ENCODE results near the gene CNTNAP2.

The CNTNAP2 gene

DNA sequence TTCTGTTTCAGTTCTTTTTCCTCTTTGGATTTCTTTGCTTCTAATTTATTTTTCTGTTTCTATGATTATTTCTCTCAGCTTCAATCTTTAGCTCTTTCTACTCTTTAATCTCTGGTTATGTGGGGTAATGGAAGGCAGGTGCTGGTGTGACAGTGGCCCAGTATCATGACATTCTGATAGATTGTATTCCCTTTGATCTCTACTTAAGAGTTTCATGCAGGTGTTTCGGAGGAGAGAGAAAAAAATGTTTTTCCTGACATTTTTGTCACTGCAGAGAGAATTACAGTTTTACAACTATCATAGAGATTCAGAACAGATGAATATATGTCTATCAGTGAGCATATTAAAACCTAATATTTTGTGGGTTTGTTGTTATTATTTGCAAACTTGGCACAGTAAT lies 524.9 kb downstream of the CNTNAP2 start:
- Histone ChIP-seq H3K27me3 (no peaks in the 10 kb centered on the region), H3K4me3 (ENCODE audit: low read depth, low read length) (no peak overlapping the region), H3K4me1 (no peaks in the 10 kb centered on the region), H3K9me3 (no peaks in the 10 kb centered on the region; the same call in 1 of the 2 replicates), H3K36me3 (no peaks in the 10 kb centered on the region)
- DNase-seq: no peak
- TF ChIP-seq, protein P1, sequence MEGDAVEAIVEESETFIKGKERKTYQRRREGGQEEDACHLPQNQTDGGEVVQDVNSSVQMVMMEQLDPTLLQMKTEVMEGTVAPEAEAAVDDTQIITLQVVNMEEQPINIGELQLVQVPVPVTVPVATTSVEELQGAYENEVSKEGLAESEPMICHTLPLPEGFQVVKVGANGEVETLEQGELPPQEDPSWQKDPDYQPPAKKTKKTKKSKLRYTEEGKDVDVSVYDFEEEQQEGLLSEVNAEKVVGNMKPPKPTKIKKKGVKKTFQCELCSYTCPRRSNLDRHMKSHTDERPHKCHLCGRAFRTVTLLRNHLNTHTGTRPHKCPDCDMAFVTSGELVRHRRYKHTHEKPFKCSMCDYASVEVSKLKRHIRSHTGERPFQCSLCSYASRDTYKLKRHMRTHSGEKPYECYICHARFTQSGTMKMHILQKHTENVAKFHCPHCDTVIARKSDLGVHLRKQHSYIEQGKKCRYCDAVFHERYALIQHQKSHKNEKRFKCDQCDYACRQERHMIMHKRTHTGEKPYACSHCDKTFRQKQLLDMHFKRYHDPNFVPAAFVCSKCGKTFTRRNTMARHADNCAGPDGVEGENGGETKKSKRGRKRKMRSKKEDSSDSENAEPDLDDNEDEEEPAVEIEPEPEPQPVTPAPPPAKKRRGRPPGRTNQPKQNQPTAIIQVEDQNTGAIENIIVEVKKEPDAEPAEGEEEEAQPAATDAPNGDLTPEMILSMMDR (IDR thresholded peaks at IDR 0.05; ENCODE audit: low read depth, low read length): no peak

DNA sequence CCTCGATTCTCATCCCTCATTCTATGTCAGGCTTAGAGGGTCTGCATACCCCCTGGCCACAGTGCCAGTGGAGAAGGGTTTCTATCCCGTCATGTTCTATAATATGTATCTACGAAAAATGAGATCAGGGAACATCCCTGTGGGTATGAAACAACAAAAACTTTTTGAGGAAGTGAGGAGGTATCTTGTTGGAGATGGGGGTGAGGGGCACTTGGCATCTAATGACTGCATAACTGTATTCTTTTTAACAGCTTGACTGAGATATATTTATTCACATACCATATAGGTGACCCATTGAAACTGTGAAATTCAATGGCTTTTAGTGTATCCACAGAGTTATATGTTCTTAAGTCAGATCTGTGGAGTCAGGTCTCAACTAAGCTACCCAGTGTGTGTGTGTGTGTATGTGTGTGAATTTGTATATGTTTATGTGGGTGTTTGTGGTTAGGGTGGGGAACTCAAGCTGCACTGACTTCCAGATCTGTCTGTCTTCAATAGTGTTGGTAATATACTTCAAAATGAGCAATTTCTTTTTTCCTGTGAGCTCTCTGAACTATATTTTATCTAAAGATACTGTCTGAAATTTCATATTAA lies 528.9 kb downstream of the CNTNAP2 start:
- no peak for DNase-seq
- no peaks in the 10 kb centered on the region for H3K4me1 ChIP-seq
- TF ChIP-seq, protein P1 (IDR thresholded peaks at IDR 0.05; ENCODE audit: low read depth, low read length): no peak
- H3K36me3 ChIP-seq: no peaks in the 10 kb centered on the region
- no peaks in the 10 kb centered on the region for H3K9me3 ChIP-seq
- H3K27me3 ChIP-seq: no peaks in the 10 kb centered on the region
- H3K4me3 ChIP-seq (ENCODE audit: low read depth, low read length): no peak overlapping the region

DNA sequence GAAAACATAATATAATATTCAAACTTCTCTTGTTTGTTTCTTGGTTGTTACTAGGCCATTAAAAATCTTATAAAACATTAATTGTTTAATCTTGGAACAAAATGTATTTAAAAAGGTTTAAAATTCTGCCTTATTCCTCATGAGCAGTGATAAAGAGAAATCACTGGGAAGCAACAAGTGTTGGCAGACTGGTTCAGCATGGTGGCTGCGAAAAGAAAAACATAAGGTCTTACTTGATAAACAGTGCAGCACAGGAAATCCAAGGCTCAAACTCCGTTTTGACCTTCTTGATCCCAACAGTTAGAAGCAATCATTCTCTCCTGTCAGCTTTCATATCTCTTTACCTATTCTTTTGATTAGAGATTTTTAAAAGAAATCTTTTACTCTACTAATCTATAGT lies 530.8 kb downstream of the CNTNAP2 start:
- TF ChIP-seq, protein P1 (IDR thresholded peaks at IDR 0.05; ENCODE audit: low read depth, low read length): no peak
- Histone ChIP-seq H3K9me3 (no peaks in the 10 kb centered on the region), H3K27me3 (no peaks in the 10 kb centered on the region), H3K4me1 (no peaks in the 10 kb centered on the region), H3K36me3 (no peaks in the 10 kb centered on the region), H3K4me3 (ENCODE audit: low read depth, low read length) (no peak overlapping the region)
- DNase-seq: no peak

DNA sequence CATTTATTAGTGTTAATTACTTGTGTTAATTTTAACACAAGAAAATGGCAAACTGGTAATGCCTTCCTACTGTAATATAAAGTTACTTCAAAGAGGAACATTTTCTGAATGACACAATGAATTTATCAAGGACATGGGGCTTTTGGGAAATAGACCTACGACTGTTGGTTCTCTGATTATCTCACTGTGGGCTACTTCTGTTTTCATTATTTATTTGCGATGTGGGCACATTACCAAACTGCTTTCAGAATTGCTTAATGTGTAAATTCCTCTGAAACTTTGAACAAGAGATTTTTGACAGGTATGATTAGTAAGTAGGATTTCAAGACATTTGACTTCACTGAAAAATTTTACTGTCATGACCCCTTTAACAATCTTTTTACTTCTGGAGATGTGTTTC lies 535.6 kb downstream of the CNTNAP2 start:
- Histone ChIP-seq H3K27me3 (no peaks in the 10 kb centered on the region), H3K4me1 (no peaks in the 10 kb centered on the region), H3K9me3 (no peaks in the 10 kb centered on the region), H3K36me3 (no peaks in the 10 kb centered on the region), H3K4me3 (ENCODE audit: low read depth, low read length) (no peak overlapping the region)
- DNase-seq: no peak
- TF ChIP-seq, protein P1 (IDR thresholded peaks at IDR 0.05; ENCODE audit: low read depth, low read length): no peak

DNA sequence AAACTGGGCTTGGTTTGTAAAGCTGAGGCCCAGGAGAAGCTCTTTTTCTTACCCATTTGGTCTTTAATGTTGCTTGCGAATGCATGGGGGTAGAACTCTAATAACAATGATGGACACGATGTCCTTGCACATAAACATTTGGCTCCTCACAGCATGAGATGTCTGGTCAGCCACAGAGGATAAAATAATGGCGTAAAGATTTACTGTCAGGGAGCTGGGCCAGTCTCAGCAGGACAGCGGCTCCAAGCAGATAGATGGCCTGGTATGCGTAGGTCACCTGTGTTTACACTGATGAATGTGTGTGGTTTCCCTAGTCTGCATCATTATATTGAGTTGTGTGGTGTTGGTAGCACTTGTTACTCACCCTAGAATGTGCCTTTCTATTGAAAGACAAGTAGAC lies 537.4 kb downstream of the CNTNAP2 start:
- Histone ChIP-seq H3K36me3 (no peaks in the 10 kb centered on the region), H3K4me1 (no peaks in the 10 kb centered on the region), H3K4me3 (ENCODE audit: low read depth, low read length) (no peak overlapping the region), H3K27me3 (0 out of 2 replicates have a peak, but pooled peaks cover under 1% of the 10 kb centered on the region), H3K9me3 (no peaks in the 10 kb centered on the region)
- TF ChIP-seq, protein P1 (IDR thresholded peaks at IDR 0.05; ENCODE audit: low read depth, low read length): no peak
- DNase-seq: no peak

DNA sequence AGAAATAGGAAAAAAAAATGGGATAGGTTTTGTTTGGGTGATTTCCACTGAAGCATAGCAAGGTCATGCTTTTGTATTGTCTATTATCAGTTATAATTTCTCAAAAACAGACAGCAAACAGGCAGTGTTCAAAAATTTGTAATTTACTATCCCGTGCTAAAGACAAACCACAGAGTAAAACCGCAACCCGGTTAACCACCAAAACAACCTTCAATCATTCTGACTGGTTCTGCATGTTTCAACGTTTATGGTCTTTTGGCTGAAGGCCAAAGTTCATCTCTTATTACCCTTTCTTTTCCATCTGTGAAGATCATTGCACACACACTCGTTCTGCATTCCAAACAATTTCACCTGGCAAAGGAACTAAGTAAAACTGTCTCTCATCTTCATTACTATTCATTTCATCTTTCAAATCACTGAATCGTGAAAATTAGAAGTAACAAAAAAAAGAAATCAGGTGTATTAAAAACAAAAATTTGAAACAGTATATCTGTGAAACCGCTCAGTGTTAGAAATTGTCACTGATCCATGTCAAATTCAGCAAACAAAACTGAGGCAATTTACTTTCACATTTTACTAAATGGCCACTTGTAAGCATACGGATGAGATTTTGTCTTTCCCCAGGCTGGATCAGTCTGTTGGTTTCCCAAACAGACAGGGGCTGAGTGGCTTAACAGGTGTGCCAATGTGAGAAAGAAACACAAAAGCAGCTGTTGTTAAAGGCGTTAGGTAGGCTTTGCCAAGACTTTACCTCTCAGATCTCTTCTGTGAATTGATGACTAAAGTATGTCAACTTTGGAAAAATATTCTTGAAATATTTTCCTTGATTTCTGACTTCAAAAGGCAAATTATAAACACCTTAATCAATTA lies 539.6 kb downstream of the CNTNAP2 start:
- H3K4me3 ChIP-seq (ENCODE audit: low read depth, low read length): no peak overlapping the region
- H3K36me3 ChIP-seq: no peaks in the 10 kb centered on the region
- no peaks in the 10 kb centered on the region for H3K9me3 ChIP-seq
- 0 out of 2 replicates have a peak, but pooled peaks cover 2% of the 10 kb centered on the region for H3K27me3 ChIP-seq
- no peaks in the 10 kb centered on the region for H3K4me1 ChIP-seq
- TF ChIP-seq, protein P1 (IDR thresholded peaks at IDR 0.05; ENCODE audit: low read depth, low read length): no peak
- no peak for DNase-seq
